ENCODE results near the gene RGS12. TPM values are rescaled to one million over a fixed set of nuclear protein-coding genes. Genes with fewer than 3 reads are reported as not detected.
"Not testable (repeated sequence)": the region's sequence is repeated elsewhere in the genome, so short reads cannot be mapped to it uniquely, and the experiment has no call there.

The RGS12 gene
- total RNA-seq, 3 donors from 2014 or later: 2.3 to 3.0 (median 2.5) TPM

- Mint-ChIP-seq H3K27me3 (ENCODE audit: low read depth) (peaks cover 3% of the 10 kb centered on the region), H3K36me3 (ENCODE audit: insufficient read depth) (no peaks in the 10 kb centered on the region), H3K9me3 (peaks cover 4% of the 10 kb centered on the region), H3K4me3 (no peak overlapping the region), H3K4me1 (ENCODE audit: low read depth) (peaks cover 16% of the 10 kb centered on the region)
- no peak for ATAC-seq
- DNase-seq: no peak
Observed at GRCh38 chr4:3295837-3296624, 3.2 kb downstream of the RGS12 start.

GRCh38 chr4:3296651-3297050 is 3.8 kb downstream of the RGS12 start:
- no peak for ATAC-seq
- Mint-ChIP-seq H3K4me1 (ENCODE audit: low read depth) (peaks cover 20% of the 10 kb centered on the region), H3K9me3 (peaks cover 4% of the 10 kb centered on the region), H3K27me3 (ENCODE audit: low read depth) (peaks cover under 1% of the 10 kb centered on the region), H3K4me3 (no peak overlapping the region), H3K36me3 (ENCODE audit: insufficient read depth) (no peaks in the 10 kb centered on the region)
- DNase-seq: no peak

GRCh38 chr4:3297066-3297859 is 4.4 kb downstream of the RGS12 start:
- DNase-seq (no peak), ATAC-seq (no peak)
- Mint-ChIP-seq H3K4me3 (no peak overlapping the region), H3K9me3 (peaks cover 4% of the 10 kb centered on the region), H3K4me1 (ENCODE audit: low read depth) (peaks cover 22% of the 10 kb centered on the region), H3K27me3 (ENCODE audit: low read depth) (no peaks in the 10 kb centered on the region), H3K36me3 (ENCODE audit: insufficient read depth) (no peaks in the 10 kb centered on the region)

GRCh38 chr4:3299122-3299975 is 6.5 kb downstream of the RGS12 start:
- Mint-ChIP-seq H3K27me3 (ENCODE audit: low read depth) (no peaks in the 10 kb centered on the region), H3K4me3 (no peak overlapping the region), H3K36me3 (ENCODE audit: insufficient read depth) (no peaks in the 10 kb centered on the region), H3K4me1 (ENCODE audit: low read depth) (peaks cover 37% of the 10 kb centered on the region), H3K9me3 (peaks cover 4% of the 10 kb centered on the region)
- ATAC-seq: no peak
- DNase-seq: no peak

- Mint-ChIP-seq H3K4me1 (ENCODE audit: low read depth) (peaks cover 43% of the 10 kb centered on the region), H3K36me3 (ENCODE audit: insufficient read depth) (no peaks in the 10 kb centered on the region), H3K27me3 (ENCODE audit: low read depth) (no peaks in the 10 kb centered on the region), H3K9me3 (peaks cover 4% of the 10 kb centered on the region), H3K4me3 (no peak overlapping the region)
- no peak for ATAC-seq
- DNase-seq: no peak
Observed at GRCh38 chr4:3299976-3300671, 7.3 kb downstream of the RGS12 start.

GRCh38 chr4:3300882-3301281 is 8.1 kb downstream of the RGS12 start:
- Mint-ChIP-seq H3K4me1 (ENCODE audit: low read depth) (peaks cover 51% of the 10 kb centered on the region), H3K4me3 (peak overlapping the region; percentile 0)
- DNase-seq; H3K36me3 Mint-ChIP-seq (ENCODE audit: insufficient read depth); ATAC-seq; H3K9me3 Mint-ChIP-seq; H3K27me3 Mint-ChIP-seq (ENCODE audit: low read depth): not testable (repeated sequence)

GRCh38 chr4:3301450-3302172 is 8.8 kb downstream of the RGS12 start:
- no peaks in the 10 kb centered on the region for H3K36me3 Mint-ChIP-seq (ENCODE audit: insufficient read depth)
- H3K9me3 Mint-ChIP-seq: peaks cover 4% of the 10 kb centered on the region
- H3K4me1 Mint-ChIP-seq (ENCODE audit: low read depth): peaks cover 54% of the 10 kb centered on the region
- DNase-seq (no peak), ATAC-seq (no peak)
- no peaks in the 10 kb centered on the region for H3K27me3 Mint-ChIP-seq (ENCODE audit: low read depth)
- peak overlapping the region; percentile 56 for H3K4me3 Mint-ChIP-seq

GRCh38 chr4:3302173-3302785 is 9.5 kb downstream of the RGS12 start:
- H3K4me1 Mint-ChIP-seq (ENCODE audit: low read depth): peaks cover 54% of the 10 kb centered on the region
- ATAC-seq: peak; percentile 93 to 94

GRCh38 chr4:3302786-3303564 is 10.2 kb downstream of the RGS12 start:
- ATAC-seq: peak in 1 of 2 donors; percentile 6
- no peak for DNase-seq
- Mint-ChIP-seq H3K36me3 (ENCODE audit: insufficient read depth) (no peaks in the 10 kb centered on the region), H3K9me3 (no peaks in the 10 kb centered on the region), H3K4me3 (peak overlapping the region; percentile 74), H3K27me3 (ENCODE audit: low read depth) (no peaks in the 10 kb centered on the region), H3K4me1 (ENCODE audit: low read depth) (peaks cover 54% of the 10 kb centered on the region)

More at GRCh38 chr4:3302173-3302785, 9.5 kb downstream of the RGS12 start:
- Mint-ChIP-seq H3K9me3 (peaks cover 4% of the 10 kb centered on the region), H3K27me3 (ENCODE audit: low read depth) (no peaks in the 10 kb centered on the region), H3K36me3 (ENCODE audit: insufficient read depth) (no peaks in the 10 kb centered on the region), H3K4me3 (peak overlapping the region; percentile 74)
- DNase-seq: peak; percentile 60

GRCh38 chr4:3303565-3303824 is 10.7 kb downstream of the RGS12 start:
- no peak for DNase-seq
- H3K4me3 Mint-ChIP-seq: peak overlapping the region; percentile 74
- no peaks in the 10 kb centered on the region for H3K27me3 Mint-ChIP-seq (ENCODE audit: low read depth)
- H3K9me3 Mint-ChIP-seq: no peaks in the 10 kb centered on the region
- no peaks in the 10 kb centered on the region for H3K36me3 Mint-ChIP-seq (ENCODE audit: insufficient read depth)
- ATAC-seq: no peak
- H3K4me1 Mint-ChIP-seq (ENCODE audit: low read depth): peaks cover 54% of the 10 kb centered on the region

- Mint-ChIP-seq H3K4me1 (ENCODE audit: low read depth) (peaks cover 53% of the 10 kb centered on the region), H3K27me3 (ENCODE audit: low read depth) (no peaks in the 10 kb centered on the region)
- no peak for ATAC-seq
Observed at GRCh38 chr4:3303923-3304710, 11.3 kb downstream of the RGS12 start.

More at GRCh38 chr4:3303923-3304710, 11.3 kb downstream of the RGS12 start:
- DNase-seq: no peak
- no peak overlapping the region for H3K4me3 Mint-ChIP-seq
- H3K9me3 Mint-ChIP-seq: no peaks in the 10 kb centered on the region
- no peaks in the 10 kb centered on the region for H3K36me3 Mint-ChIP-seq (ENCODE audit: insufficient read depth)
